GM12801 (cell line): Measurements from ENCODE around the gene THBS3.

Source experiments
- TF ChIP-seq, protein P1 (sequence below): IDR thresholded peaks from one replicate; pipeline ENCODE4 v1.5.1; 2011; ENCODE audit warnings: control low read depth; ENCODE audit not compliant: insufficient read length; ENCODE audit errors: extremely low read depth

Gene THBS3

DNA sequence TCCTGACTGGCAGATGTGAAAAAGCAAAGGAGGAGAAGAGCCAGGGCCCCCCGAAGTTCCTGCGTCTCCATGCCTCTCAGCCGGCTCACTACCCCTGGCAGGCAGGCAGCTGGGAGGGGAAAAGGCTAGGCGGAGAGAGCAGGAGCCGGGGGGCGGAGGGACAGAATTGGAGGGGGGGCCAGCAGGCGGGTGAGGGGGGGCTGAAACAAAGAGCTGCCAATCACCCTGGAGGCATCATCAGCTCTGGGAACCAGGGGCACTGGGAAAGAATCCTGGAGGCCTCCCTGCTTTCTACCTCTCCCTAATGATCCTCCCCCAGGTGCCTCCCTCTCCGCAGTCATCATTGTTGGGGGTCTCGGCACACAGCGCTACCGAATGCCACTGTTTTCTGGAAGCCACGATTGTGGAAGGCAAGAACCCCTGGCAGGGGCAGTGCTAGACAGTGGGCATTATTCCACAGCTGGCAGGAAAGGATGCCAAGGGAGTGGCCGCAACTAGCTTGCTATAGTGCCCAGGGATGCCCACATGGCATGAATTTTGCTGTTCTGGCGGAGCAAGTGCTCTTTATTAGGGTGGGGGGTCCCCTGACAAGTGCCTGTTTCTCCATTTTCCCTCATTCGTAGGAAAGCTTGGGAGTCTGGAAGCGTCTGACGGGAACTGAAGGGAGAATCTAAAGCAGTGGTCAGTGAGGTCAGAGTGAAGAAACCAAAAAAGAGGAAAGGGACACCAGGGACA is at the start of gene THBS3:
Gene THBS3 (minus strand): TSS at position 92 of the 735 bp plus-strand sequence. CDS start 21 bp downstream, at position 71.
- TF ChIP-seq, protein P1, sequence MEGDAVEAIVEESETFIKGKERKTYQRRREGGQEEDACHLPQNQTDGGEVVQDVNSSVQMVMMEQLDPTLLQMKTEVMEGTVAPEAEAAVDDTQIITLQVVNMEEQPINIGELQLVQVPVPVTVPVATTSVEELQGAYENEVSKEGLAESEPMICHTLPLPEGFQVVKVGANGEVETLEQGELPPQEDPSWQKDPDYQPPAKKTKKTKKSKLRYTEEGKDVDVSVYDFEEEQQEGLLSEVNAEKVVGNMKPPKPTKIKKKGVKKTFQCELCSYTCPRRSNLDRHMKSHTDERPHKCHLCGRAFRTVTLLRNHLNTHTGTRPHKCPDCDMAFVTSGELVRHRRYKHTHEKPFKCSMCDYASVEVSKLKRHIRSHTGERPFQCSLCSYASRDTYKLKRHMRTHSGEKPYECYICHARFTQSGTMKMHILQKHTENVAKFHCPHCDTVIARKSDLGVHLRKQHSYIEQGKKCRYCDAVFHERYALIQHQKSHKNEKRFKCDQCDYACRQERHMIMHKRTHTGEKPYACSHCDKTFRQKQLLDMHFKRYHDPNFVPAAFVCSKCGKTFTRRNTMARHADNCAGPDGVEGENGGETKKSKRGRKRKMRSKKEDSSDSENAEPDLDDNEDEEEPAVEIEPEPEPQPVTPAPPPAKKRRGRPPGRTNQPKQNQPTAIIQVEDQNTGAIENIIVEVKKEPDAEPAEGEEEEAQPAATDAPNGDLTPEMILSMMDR, result no peak

- TF ChIP-seq, protein P1, result no peak
These were observed 48.6 kb upstream of the THBS3 start for GRCh38 chr1:155256058-155256852.

GRCh38 chr1:155255243-155256007 is 47.7 kb upstream of the THBS3 start, which contains the start of gene ENTREP3:
Gene ENTREP3, minus strand, starts transcription at chr1:155255483. Its CDS starts 606 bp downstream, at chr1:155254877.
- TF ChIP-seq, protein P1, result no peak

- TF ChIP-seq, protein P1, result no peak
These were observed 47.1 kb upstream of the THBS3 start for GRCh38 chr1:155254714-155255242.

DNA sequence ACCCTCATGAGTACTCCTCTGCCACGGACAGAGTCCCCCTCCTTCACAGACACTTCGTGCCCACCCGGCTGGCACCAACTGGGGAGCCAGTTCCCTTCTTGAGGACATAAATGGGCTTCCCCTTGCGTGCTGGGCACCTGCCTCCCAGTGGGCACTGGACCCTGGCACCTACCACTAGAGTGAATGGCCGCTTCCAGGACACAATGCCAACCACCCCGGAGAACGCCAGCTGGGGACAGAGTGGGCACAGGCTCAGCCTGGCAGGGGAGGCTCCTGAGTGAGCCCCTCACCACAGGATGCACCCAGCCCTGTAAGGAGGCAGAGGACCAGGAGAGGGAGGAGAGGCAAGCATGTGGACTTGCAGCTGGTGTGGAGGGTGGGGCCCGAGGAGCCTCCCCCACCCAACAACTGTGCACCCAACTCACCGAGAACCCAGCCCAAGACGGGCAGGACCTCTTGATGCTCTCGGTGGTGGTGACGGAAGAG is 46.6 kb upstream of the THBS3 start:
- TF ChIP-seq, protein P1, result no peak

DNA sequence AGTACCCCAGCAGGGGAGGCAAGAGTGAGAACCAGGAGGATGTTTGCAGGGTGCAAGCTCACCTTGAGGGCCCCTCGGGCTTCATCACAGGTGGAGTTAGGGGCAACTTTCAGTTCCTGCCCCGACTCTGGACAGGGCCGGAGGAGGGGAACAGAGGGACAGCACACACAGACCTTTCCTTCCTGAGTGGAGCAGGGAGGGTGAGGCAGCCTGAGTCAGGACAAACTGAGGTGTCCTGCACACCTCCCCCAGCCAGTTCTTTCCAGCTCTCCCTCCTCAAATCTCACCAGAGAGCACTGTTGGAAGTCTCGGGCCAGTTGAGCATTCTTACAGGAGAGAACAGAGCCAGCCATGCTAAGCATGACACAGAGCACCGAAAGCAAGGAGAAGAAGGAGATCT is 46.1 kb upstream of the THBS3 start:
- TF ChIP-seq, protein P1, result no peak
